HG03139 (cell line): Measurements from ENCODE around the gene ZNF22.

ENCODE experiments used
- ATAC-seq: cut with Tn5 transposase; IDR thresholded peaks from one replicate; pipeline ENCODE4 v1.9.1; 2021; ENCODE audit not compliant: unreplicated experiment

ZNF22 gene

GRCh38 chr10:44963772-44964633 is 36.7 kb upstream of the ZNF22 start:
- ATAC-seq = no peak

- ATAC-seq = no peak
These were observed 35.6 kb upstream of the ZNF22 start for GRCh38 chr10:44965104-44965503.

- no peak for ATAC-seq
These were observed 35.0 kb upstream of the ZNF22 start for GRCh38 chr10:44965651-44966097.

- ATAC-seq = no peak
These were observed 34.5 kb upstream of the ZNF22 start for GRCh38 chr10:44966129-44966815.

- ATAC-seq = no peak
These were observed 33.8 kb upstream of the ZNF22 start for GRCh38 chr10:44966816-44967509.

GRCh38 chr10:44967616-44968015 is 33.1 kb upstream of the ZNF22 start:
- no peak for ATAC-seq

GRCh38 chr10:44968091-44968490 is 32.6 kb upstream of the ZNF22 start:
- no peak for ATAC-seq

GRCh38 chr10:44968500-44969400 is 32.0 kb upstream of the ZNF22 start:
- ATAC-seq = no peak

- ATAC-seq = no peak
These were observed 30.9 kb upstream of the ZNF22 start for GRCh38 chr10:44969854-44970253.

- no peak for ATAC-seq
These were observed 29.8 kb upstream of the ZNF22 start for GRCh38 chr10:44970812-44971395.

GRCh38 chr10:44971434-44971833 is 29.3 kb upstream of the ZNF22 start:
- ATAC-seq = no peak

GRCh38 chr10:44971935-44972757 is 28.6 kb upstream of the ZNF22 start:
- no peak for ATAC-seq

GRCh38 chr10:44972874-44973306 is 27.8 kb upstream of the ZNF22 start:
- no peak for ATAC-seq

GRCh38 chr10:44973323-44974081 is 27.2 kb upstream of the ZNF22 start:
- no peak for ATAC-seq

- no peak for ATAC-seq
These were observed 26.6 kb upstream of the ZNF22 start for GRCh38 chr10:44974082-44974627.

- peak; percentile 79 for ATAC-seq
These were observed 25.9 kb upstream of the ZNF22 start for GRCh38 chr10:44974628-44975430.
